ENCODE data around the gene VAV1.

VAV1 gene

DNA sequence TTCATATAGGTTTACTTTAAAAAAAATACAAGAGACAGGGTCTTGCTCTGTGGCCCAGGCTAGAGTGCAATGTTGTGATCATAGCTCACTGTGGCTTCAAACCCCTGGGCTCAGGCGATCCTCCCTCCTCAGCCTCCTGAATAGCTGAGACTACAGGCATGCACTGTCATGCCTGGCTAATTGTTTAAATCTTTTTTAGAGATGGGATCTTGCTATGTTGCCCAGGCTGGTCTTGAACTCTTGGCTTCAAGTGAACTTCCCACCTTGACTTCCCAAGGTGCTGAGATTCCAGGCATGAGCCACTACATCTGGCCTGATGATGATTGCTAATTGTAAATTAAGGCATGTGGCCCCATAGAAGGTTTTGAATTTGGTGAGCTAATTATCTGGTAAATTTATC lies 79.5 kb downstream of the VAV1 start:
- Histone ChIP-seq H3K9me3 (replicated peaks; ENCODE audit: insufficient read depth, low read length) (no peaks in the 10 kb centered on the region), H3K79me2 (ENCODE audit: low read length) (peaks cover 13% of the 10 kb centered on the region), H3K9ac (ENCODE audit: low read length) (no peak overlapping the region), H3F3A (ENCODE audit: insufficient read depth, low read length) (peaks cover 24% of the 10 kb centered on the region), H3K27me3 (replicated peaks; ENCODE audit: insufficient read depth, low read length) (no peaks in the 10 kb centered on the region), H3K4me3 (ENCODE audit: low read length) (no peak overlapping the region), H3K4me2 (ENCODE audit: low read depth, low read length) (no peak overlapping the region), H3K4me1 (ENCODE audit: low read length) (peaks cover 27% of the 10 kb centered on the region), H2AFZ (ENCODE audit: low read length) (no peak overlapping the region), H3K9me2 (replicated peaks; ENCODE audit: insufficient read depth, low read length) (no peaks in the 10 kb centered on the region), H4K20me1 (ENCODE audit: insufficient read depth, low read length) (no peaks in the 10 kb centered on the region), H3K36me3 (replicated peaks; ENCODE audit: insufficient read depth, low read length) (peaks cover 19% of the 10 kb centered on the region), H3K27ac (ENCODE audit: low read length) (no peak overlapping the region)
- DNase-seq, result no peak
- TF ChIP-seq EZH2phosphoT487 (IDR thresholded peaks at IDR 0.05; ENCODE audit: low read length) (no peak), EZH2 (optimal IDR thresholded peaks at IDR 0.05; ENCODE audit: low read depth, low read length) (no peak)
- TF ChIP-seq, protein P1, sequence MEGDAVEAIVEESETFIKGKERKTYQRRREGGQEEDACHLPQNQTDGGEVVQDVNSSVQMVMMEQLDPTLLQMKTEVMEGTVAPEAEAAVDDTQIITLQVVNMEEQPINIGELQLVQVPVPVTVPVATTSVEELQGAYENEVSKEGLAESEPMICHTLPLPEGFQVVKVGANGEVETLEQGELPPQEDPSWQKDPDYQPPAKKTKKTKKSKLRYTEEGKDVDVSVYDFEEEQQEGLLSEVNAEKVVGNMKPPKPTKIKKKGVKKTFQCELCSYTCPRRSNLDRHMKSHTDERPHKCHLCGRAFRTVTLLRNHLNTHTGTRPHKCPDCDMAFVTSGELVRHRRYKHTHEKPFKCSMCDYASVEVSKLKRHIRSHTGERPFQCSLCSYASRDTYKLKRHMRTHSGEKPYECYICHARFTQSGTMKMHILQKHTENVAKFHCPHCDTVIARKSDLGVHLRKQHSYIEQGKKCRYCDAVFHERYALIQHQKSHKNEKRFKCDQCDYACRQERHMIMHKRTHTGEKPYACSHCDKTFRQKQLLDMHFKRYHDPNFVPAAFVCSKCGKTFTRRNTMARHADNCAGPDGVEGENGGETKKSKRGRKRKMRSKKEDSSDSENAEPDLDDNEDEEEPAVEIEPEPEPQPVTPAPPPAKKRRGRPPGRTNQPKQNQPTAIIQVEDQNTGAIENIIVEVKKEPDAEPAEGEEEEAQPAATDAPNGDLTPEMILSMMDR (IDR thresholded peaks at IDR 0.05; ENCODE audit: low read length), result no peak

DNA sequence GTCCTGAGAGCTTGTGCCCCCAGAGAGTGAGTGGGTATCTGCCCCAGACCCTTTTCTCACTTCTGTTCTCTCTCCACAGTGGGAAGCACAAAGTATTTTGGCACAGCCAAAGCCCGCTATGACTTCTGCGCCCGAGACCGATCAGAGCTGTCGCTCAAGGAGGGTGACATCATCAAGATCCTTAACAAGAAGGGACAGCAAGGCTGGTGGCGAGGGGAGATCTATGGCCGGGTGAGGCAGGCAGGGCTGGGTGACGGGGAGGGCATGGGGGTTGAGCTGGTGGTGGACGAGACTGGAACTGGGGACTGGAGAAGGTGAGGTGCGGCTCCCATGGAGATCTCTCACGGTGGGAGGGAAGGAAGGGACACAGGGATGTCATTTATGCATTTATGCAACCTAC lies 81.4 kb downstream of the VAV1 start:
- peaks cover 10% of the 10 kb centered on the region for H3K79me2 ChIP-seq (ENCODE audit: low read length)
- no peak overlapping the region for H3K4me3 ChIP-seq (ENCODE audit: low read length)
- H3K27me3 ChIP-seq (replicated peaks; ENCODE audit: insufficient read depth, low read length), result no peaks in the 10 kb centered on the region
- H3K9ac ChIP-seq (ENCODE audit: low read length), result no peak overlapping the region
- no peaks in the 10 kb centered on the region for H3K9me3 ChIP-seq (replicated peaks; ENCODE audit: insufficient read depth, low read length)
- TF ChIP-seq, protein P1 (IDR thresholded peaks at IDR 0.05; ENCODE audit: low read length), result no peak
- no peak for TF ChIP-seq EZH2phosphoT487 (IDR thresholded peaks at IDR 0.05; ENCODE audit: low read length)
- no peak for TF ChIP-seq EZH2 (optimal IDR thresholded peaks at IDR 0.05; ENCODE audit: low read depth, low read length)
- no peak for DNase-seq
- H4K20me1 ChIP-seq (ENCODE audit: insufficient read depth, low read length), result no peaks in the 10 kb centered on the region
- H3K4me2 ChIP-seq (ENCODE audit: low read depth, low read length), result no peak overlapping the region
- H3K4me1 ChIP-seq (ENCODE audit: low read length), result peaks cover 25% of the 10 kb centered on the region
- peaks cover 13% of the 10 kb centered on the region for H3F3A ChIP-seq (ENCODE audit: insufficient read depth, low read length)
- peaks cover 19% of the 10 kb centered on the region for H3K36me3 ChIP-seq (replicated peaks; ENCODE audit: insufficient read depth, low read length)
- H2AFZ ChIP-seq (ENCODE audit: low read length), result no peak overlapping the region
- H3K27ac ChIP-seq (ENCODE audit: low read length), result no peak overlapping the region
- no peaks in the 10 kb centered on the region for H3K9me2 ChIP-seq (replicated peaks; ENCODE audit: insufficient read depth, low read length)

DNA sequence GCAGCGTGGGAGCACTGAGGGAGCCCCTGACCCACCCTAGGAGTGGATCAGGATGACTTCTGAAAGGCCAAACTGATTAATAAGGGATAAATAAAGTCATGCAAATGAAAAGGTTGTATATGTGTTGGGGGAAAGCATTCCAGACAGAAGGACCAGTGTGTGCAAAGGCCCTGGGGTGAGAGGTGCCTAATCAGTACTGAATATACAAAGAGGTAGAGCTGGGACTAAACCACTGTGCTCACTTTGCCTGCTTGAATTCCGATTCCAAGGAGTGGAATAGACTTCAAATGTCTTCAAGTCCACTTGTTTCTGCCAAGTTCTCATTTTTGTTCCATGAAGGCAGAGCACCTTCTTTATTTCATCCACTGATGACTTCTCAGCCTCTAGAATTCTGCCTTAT lies 82.2 kb downstream of the VAV1 start:
- Histone ChIP-seq H3K27ac (ENCODE audit: low read length) (no peak overlapping the region), H3K36me3 (replicated peaks; ENCODE audit: insufficient read depth, low read length) (peaks cover 19% of the 10 kb centered on the region), H3K4me2 (ENCODE audit: low read depth, low read length) (no peak overlapping the region), H3F3A (ENCODE audit: insufficient read depth, low read length) (peaks cover 4% of the 10 kb centered on the region), H3K9me2 (replicated peaks; ENCODE audit: insufficient read depth, low read length) (no peaks in the 10 kb centered on the region), H3K4me3 (ENCODE audit: low read length) (no peak overlapping the region), H3K9ac (ENCODE audit: low read length) (no peak overlapping the region), H3K27me3 (replicated peaks; ENCODE audit: insufficient read depth, low read length) (no peaks in the 10 kb centered on the region), H2AFZ (ENCODE audit: low read length) (no peak overlapping the region), H3K79me2 (ENCODE audit: low read length) (peaks cover 10% of the 10 kb centered on the region), H4K20me1 (ENCODE audit: insufficient read depth, low read length) (no peaks in the 10 kb centered on the region), H3K9me3 (replicated peaks; ENCODE audit: insufficient read depth, low read length) (no peaks in the 10 kb centered on the region), H3K4me1 (ENCODE audit: low read length) (peaks cover 16% of the 10 kb centered on the region)
- TF ChIP-seq EZH2 (optimal IDR thresholded peaks at IDR 0.05; ENCODE audit: low read depth, low read length) (no peak), EZH2phosphoT487 (IDR thresholded peaks at IDR 0.05; ENCODE audit: low read length) (no peak)
- TF ChIP-seq, protein P1 (IDR thresholded peaks at IDR 0.05; ENCODE audit: low read length), result no peak
- no peak for DNase-seq

Data from MM.1S (cell line).